Measurements from ENCODE around the gene GANAB. TPM values are rescaled to one million over a fixed set of nuclear protein-coding genes. Genes with fewer than 3 reads are reported as not detected.

GANAB gene
- total RNA-seq, 1 donor from 2014 or later: 229 TPM

DNA sequence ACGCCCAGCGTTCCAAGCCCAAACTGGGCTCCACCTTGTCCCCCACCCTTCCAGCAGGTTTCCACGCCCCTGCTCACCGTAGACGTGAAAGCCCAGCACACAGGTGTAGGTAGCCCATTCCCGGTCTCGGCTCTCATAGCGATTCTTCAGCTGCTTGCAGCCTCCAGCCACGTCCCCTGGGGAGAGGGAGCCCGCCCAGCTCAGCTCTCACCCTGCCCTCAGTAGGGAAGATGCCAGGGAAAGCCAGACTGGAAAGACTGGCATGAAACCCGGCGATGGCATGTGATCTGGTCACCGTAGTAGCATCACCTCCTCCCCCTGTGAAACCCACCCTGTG is 43.4 kb downstream of the GANAB start:
- peaks cover 25% of the 10 kb centered on the region for H3K4me1 ChIP-seq
- DNase-seq: no peak
- no peaks in the 10 kb centered on the region for H3K27me3 ChIP-seq
- H3K36me3 ChIP-seq: peaks cover 42% of the 10 kb centered on the region
- H3K4me3 ChIP-seq: peak overlapping the region; percentile 100
- TF ChIP-seq, protein P1, sequence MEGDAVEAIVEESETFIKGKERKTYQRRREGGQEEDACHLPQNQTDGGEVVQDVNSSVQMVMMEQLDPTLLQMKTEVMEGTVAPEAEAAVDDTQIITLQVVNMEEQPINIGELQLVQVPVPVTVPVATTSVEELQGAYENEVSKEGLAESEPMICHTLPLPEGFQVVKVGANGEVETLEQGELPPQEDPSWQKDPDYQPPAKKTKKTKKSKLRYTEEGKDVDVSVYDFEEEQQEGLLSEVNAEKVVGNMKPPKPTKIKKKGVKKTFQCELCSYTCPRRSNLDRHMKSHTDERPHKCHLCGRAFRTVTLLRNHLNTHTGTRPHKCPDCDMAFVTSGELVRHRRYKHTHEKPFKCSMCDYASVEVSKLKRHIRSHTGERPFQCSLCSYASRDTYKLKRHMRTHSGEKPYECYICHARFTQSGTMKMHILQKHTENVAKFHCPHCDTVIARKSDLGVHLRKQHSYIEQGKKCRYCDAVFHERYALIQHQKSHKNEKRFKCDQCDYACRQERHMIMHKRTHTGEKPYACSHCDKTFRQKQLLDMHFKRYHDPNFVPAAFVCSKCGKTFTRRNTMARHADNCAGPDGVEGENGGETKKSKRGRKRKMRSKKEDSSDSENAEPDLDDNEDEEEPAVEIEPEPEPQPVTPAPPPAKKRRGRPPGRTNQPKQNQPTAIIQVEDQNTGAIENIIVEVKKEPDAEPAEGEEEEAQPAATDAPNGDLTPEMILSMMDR (IDR thresholded peaks at IDR 0.05): no peak
- intact Hi-C loops (cut with DNase I): no loop called here
- no peak for ATAC-seq
- H3K27ac ChIP-seq: peak overlapping the region; percentile 98
- no peaks in the 10 kb centered on the region for H3K9me3 ChIP-seq

DNA sequence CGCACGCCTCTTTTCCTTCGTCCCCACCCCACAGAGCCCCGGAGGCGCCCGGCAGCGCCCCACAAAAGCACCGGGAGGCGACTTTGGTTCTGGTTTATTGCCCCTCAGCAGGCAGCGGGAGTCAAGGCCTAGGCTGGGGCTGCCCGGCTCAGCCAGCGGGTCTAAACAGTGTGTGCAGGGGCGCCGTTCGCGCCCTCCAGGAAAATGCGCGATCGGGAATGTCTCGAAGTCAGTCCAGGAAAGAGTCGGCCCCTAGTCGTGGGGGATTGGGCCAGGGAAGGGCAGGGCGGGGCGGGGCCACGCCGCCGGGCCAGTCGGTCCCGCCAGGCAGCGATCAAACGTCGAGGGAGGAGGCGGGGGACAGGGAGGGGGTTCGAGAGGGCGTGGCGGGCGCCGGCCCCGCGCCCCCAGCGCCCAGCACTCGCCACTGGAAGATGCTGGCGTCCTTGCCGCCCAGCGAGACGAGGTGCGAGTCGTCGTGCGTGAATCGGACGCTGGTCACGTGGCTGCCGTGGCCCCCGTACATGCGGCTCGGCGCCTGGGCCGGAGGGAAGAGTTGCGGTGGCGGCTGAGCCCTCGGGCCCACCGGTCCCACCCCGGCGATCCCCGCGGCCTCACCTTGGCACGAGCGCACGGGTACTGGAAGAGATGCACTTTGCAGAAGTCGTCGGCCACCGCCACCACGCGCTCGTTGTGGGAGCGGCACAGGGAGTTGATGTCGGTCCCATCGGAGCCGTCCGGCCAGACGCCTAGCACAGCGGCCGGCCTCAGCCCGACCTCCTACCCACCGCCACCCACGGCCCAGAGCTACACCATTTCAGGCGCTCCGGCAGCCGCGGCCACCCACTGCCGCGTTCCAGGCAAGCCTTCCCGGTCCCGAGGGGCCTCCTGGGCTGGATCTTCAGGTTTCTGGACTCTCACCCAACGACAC is 44.0 kb downstream of the GANAB start:
- Histone ChIP-seq H3K4me3 (peak overlapping the region; percentile 100), H3K36me3 (peaks cover 45% of the 10 kb centered on the region), H3K27me3 (no peaks in the 10 kb centered on the region), H3K27ac (peak overlapping the region; percentile 98), H3K4me1 (peaks cover 25% of the 10 kb centered on the region), H3K9me3 (no peaks in the 10 kb centered on the region)
- TF ChIP-seq, protein P1 (IDR thresholded peaks at IDR 0.05): no peak
- ATAC-seq (peak; percentile 54), DNase-seq (peak; percentile 85)
- intact Hi-C loops (cut with DNase I): no loop called here

DNA sequence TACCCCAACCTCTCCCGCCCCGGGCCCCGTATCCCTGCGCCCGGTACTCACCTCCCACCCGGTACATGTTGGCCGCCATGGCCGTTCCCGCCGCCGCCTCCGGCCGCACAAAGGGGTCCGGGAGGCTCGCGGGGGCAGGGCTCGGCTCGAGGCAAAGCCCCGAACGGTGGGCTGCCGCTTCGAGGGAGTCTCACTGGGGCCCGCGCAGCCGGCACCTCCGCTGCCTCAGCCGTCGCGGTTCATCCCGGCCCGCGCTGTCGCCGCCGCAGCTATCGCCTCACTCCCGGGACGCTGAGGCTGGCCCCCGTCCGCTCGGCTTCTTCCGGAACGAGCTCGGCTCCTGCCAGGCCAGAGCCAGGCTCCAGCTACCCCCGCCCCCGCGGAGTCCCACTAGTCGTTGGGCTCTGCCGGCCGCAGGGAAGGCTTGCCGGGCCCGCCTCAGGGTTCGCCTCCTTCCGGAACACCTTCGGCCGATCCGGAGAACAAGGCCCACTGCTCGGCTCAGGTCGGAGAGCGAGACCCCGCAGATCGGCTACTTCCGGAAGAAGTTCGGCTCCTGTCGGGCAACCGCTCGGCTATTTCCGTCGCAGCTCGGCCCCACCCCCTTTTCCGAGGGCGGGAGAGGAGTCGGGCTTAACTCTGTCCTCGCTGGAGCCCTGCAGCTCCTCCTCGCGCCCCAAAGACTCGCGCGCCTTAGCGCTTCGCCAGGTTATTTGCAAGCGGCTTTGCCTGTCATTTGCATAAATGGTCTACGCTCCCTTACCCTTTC is 44.9 kb downstream of the GANAB start, which contains the start of gene MTA2:
Gene MTA2, minus strand, starts transcription at position 494 of the 769 bp plus-strand sequence. Its CDS starts 415 bp downstream, at position 79.
- Histone ChIP-seq H3K4me3 (peak within 1 kb of the TSS; percentile 100), H3K27me3 (no peaks in the 10 kb centered on the region), H3K4me1 (peaks cover 25% of the 10 kb centered on the region), H3K9me3 (no peaks in the 10 kb centered on the region), H3K27ac (peak within 1 kb of the TSS; percentile 98), H3K36me3 (peaks cover 45% of the 10 kb centered on the region)
- DNase-seq (peak; percentile 99), ATAC-seq (peak; percentile 92)
- intact Hi-C loops (cut with DNase I): no loop called here
- TF ChIP-seq, protein P1 (IDR thresholded peaks at IDR 0.05): no peak

DNA sequence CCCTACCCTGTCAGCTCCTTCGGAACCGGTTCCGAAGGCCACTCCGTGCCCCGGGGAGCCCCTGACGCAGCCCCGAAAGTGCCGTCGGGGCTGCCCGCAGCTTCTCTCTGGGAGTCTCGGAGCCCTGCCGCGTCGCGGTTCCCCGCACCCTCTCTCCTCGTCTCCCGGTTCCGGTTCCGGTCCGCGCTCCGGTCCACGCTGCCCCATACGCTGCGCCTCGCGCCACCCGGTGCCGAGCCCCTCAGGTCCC is 45.4 kb downstream of the GANAB start:
- Histone ChIP-seq H3K9me3 (no peaks in the 10 kb centered on the region), H3K36me3 (peaks cover 45% of the 10 kb centered on the region), H3K4me3 (peak overlapping the region; percentile 100), H3K27me3 (no peaks in the 10 kb centered on the region), H3K27ac (peak overlapping the region; percentile 98), H3K4me1 (peaks cover 25% of the 10 kb centered on the region)
- ATAC-seq (peak; percentile 36), DNase-seq (peak; percentile 86)
- intact Hi-C loops (cut with DNase I): no loop called here
- TF ChIP-seq, protein P1 (IDR thresholded peaks at IDR 0.05): no peak

DNA sequence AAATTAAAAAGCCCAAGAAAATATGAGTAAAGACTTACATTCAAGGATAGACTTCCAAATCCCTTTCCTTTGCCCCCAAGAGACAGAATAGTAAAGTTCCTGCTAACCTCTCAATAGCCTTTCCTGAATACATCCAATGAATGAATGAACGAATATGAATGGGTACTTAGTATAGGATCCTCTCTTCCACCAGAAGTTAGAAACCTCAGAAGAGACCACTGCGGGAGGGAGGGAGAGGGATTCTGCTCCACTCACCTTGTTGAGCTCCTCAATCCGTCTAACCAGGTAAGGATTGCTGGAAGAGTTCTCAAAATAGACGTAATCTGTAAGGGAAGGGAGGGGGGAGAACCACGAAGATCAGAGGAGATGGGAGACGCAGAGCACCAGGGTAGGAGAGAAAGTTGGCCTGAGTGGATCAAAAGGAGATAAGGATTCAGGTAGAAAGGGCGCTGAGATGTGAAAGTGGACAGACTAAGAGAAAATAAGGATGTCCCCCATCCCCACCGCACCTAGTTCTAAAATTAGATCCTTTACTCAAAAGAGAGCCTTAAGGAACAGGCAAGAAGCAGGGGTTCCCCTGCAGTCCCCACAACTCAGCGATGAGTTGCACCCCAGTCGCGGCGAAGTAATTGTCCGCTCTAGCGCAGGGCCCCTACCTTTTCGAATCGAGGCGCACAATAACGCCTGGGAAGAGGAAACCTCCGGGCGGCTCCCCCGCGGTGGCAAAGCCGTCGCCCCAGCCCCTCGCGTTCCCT is 45.9 kb downstream of the GANAB start:
- Histone ChIP-seq H3K27ac (peak overlapping the region; percentile 98), H3K36me3 (peaks cover 45% of the 10 kb centered on the region), H3K4me3 (peak overlapping the region; percentile 100), H3K4me1 (peaks cover 25% of the 10 kb centered on the region), H3K9me3 (no peaks in the 10 kb centered on the region), H3K27me3 (no peaks in the 10 kb centered on the region)
- ATAC-seq (no peak), DNase-seq (no peak)
- intact Hi-C loops (cut with DNase I): no loop called here
- TF ChIP-seq, protein P1 (IDR thresholded peaks at IDR 0.05): no peak
